ENCODE data around the gene TAB3.
A peak's percentile ranks its signal among the peaks of the same experiment; 100 is the strongest.

Gene TAB3

GRCh38 chrX:30900227-30900626, 11.2 kb upstream of the TAB3 start:
- ChIA-PET POLR2A (interaction anchor here (0.7 kb wide), 1 partner anchor 200 kb away, joined by 5 read pairs; no protein-coding TSS in a partner anchor), CTCF (no interaction called here)
- Histone ChIP-seq H3K36me3 (ENCODE audit: control insufficient read depth in 4 of 4, insufficient read depth in 4 of 4, low read length in 3 of 4) (no peaks in the 10 kb centered on the region), H3K27me3 (replicated peaks in 2 of 5; ENCODE audit: control insufficient read depth in 4 of 5, insufficient read depth in 5 of 5, low read length in 4 of 5) (no peaks in the 10 kb centered on the region), H3K9me3 (ENCODE audit: control extremely low read depth in 1 of 5, control insufficient read depth in 4 of 5, insufficient read depth in 2 of 5, low read depth in 1 of 5, low read length in 4 of 5) (peaks cover 0 to 1% (median 0%) of the 10 kb centered on the region in 5 experiments), H3K4me1 (ENCODE audit: control extremely low read depth in 1 of 4, control insufficient read depth in 4 of 4, insufficient read depth in 4 of 4, low read length in 3 of 4) (peaks cover 0 to 4% (median 2%) of the 10 kb centered on the region in 4 experiments), H3K4me3 (ENCODE audit: control insufficient read depth in 1 of 7, extremely low read depth in 1 of 7, insufficient read depth in 4 of 7, low read depth in 2 of 7, low read length in 6 of 7) (no peak overlapping the region), H3K27ac (ENCODE audit: insufficient read depth in 1 of 2, low read depth in 1 of 2, low read length in 2 of 2, poor library complexity in 1 of 2, severe bottlenecking in 2 of 2) (no peak overlapping the region)
- DNase-seq, result no peak

GRCh38 chrX:30898886-30899285, 9.8 kb upstream of the TAB3 start:
- Histone ChIP-seq H3K4me1 (ENCODE audit: control extremely low read depth in 1 of 4, control insufficient read depth in 4 of 4, insufficient read depth in 4 of 4, low read length in 3 of 4) (peaks cover 0 to 10% (median 4%) of the 10 kb centered on the region in 4 experiments), H3K36me3 (ENCODE audit: control insufficient read depth in 4 of 4, insufficient read depth in 4 of 4, low read length in 3 of 4) (no peaks in the 10 kb centered on the region), H3K4me3 (ENCODE audit: control insufficient read depth in 1 of 7, extremely low read depth in 1 of 7, insufficient read depth in 4 of 7, low read depth in 2 of 7, low read length in 6 of 7) (no peak overlapping the region), H3K9me3 (ENCODE audit: control extremely low read depth in 1 of 5, control insufficient read depth in 4 of 5, insufficient read depth in 2 of 5, low read depth in 1 of 5, low read length in 4 of 5) (peaks cover 0 to 1% (median 0%) of the 10 kb centered on the region in 5 experiments), H3K27me3 (replicated peaks in 2 of 5; ENCODE audit: control insufficient read depth in 4 of 5, insufficient read depth in 5 of 5, low read length in 4 of 5) (no peaks in the 10 kb centered on the region), H3K27ac (ENCODE audit: insufficient read depth in 1 of 2, low read depth in 1 of 2, low read length in 2 of 2, poor library complexity in 1 of 2, severe bottlenecking in 2 of 2) (no peak overlapping the region)
- WGBS (ENCODE audit: insufficient coverage), result 43% methylated on average over 1 of the region's 5 CpGs
- no peak for DNase-seq
- CTCF ChIA-PET, result interaction anchor here (0.5 kb wide), 1 partner anchor 187 kb away, joined by 3 read pairs; no protein-coding TSS in a partner anchor
- POLR2A ChIA-PET, result no interaction called here

- POLR2A ChIA-PET, result no interaction called here
- WGBS (ENCODE audit: insufficient coverage), result 29% methylated on average over 1 of the region's 2 CpGs
- H3K4me1 ChIP-seq (ENCODE audit: control extremely low read depth in 1 of 4, control insufficient read depth in 4 of 4, insufficient read depth in 4 of 4, low read length in 3 of 4), result peaks cover 0 to 10% (median 3%) of the 10 kb centered on the region in 4 experiments
- peaks cover 0 to 1% (median 0%) of the 10 kb centered on the region in 5 experiments for H3K9me3 ChIP-seq (ENCODE audit: control extremely low read depth in 1 of 5, control insufficient read depth in 4 of 5, insufficient read depth in 2 of 5, low read depth in 1 of 5, low read length in 4 of 5)
- peaks cover 0 to 2% (median 0%) of the 10 kb centered on the region in 5 experiments for H3K27me3 ChIP-seq (replicated peaks in 2 of 5; ENCODE audit: control insufficient read depth in 4 of 5, insufficient read depth in 5 of 5, low read length in 4 of 5)
- no peak overlapping the region for H3K4me3 ChIP-seq (ENCODE audit: control insufficient read depth in 1 of 7, extremely low read depth in 1 of 7, insufficient read depth in 4 of 7, low read depth in 2 of 7, low read length in 6 of 7)
- CTCF ChIA-PET, result interaction anchor here (0.6 kb wide), 1 partner anchor 78 kb away, joined by 5 read pairs; no protein-coding TSS in a partner anchor
- H3K27ac ChIP-seq (ENCODE audit: insufficient read depth in 1 of 2, low read depth in 1 of 2, low read length in 2 of 2, poor library complexity in 1 of 2, severe bottlenecking in 2 of 2), result no peak overlapping the region
- no peaks in the 10 kb centered on the region for H3K36me3 ChIP-seq (ENCODE audit: control insufficient read depth in 4 of 4, insufficient read depth in 4 of 4, low read length in 3 of 4)
- DNase-seq, result no peak
These were observed 6.3 kb upstream of the TAB3 start for GRCh38 chrX:30895370-30895769.

GRCh38 chrX:30893206-30893605, 4.2 kb upstream of the TAB3 start:
- Histone ChIP-seq H3K27me3 (replicated peaks in 2 of 5; ENCODE audit: control insufficient read depth in 4 of 5, insufficient read depth in 5 of 5, low read length in 4 of 5) (peaks cover 0 to 2% (median 0%) of the 10 kb centered on the region in 5 experiments), H3K9me3 (ENCODE audit: control extremely low read depth in 1 of 5, control insufficient read depth in 4 of 5, insufficient read depth in 2 of 5, low read depth in 1 of 5, low read length in 4 of 5) (peaks cover 0 to 3% (median 0%) of the 10 kb centered on the region in 5 experiments), H3K36me3 (ENCODE audit: control insufficient read depth in 4 of 4, insufficient read depth in 4 of 4, low read length in 3 of 4) (no peaks in the 10 kb centered on the region), H3K4me1 (ENCODE audit: control extremely low read depth in 1 of 4, control insufficient read depth in 4 of 4, insufficient read depth in 4 of 4, low read length in 3 of 4) (peaks cover 2 to 16% (median 3%) of the 10 kb centered on the region in 4 experiments), H3K4me3 (ENCODE audit: control insufficient read depth in 1 of 7, extremely low read depth in 1 of 7, insufficient read depth in 4 of 7, low read depth in 2 of 7, low read length in 6 of 7) (no peak overlapping the region), H3K27ac (ENCODE audit: insufficient read depth in 1 of 2, low read depth in 1 of 2, low read length in 2 of 2, poor library complexity in 1 of 2, severe bottlenecking in 2 of 2) (no peak overlapping the region)
- ChIA-PET POLR2A (no interaction called here), CTCF (no interaction called here)
- 79% methylated on average over 4 of the region's 4 CpGs for WGBS (ENCODE audit: insufficient coverage)
- DNase-seq, result no peak

GRCh38 chrX:30892591-30892990, 3.5 kb upstream of the TAB3 start:
- peaks cover 0 to 2% (median 0%) of the 10 kb centered on the region in 5 experiments for H3K27me3 ChIP-seq (replicated peaks in 2 of 5; ENCODE audit: control insufficient read depth in 4 of 5, insufficient read depth in 5 of 5, low read length in 4 of 5)
- DNase-seq, result no peak
- H3K4me3 ChIP-seq (ENCODE audit: control insufficient read depth in 1 of 7, extremely low read depth in 1 of 7, insufficient read depth in 4 of 7, low read depth in 2 of 7, low read length in 6 of 7), result no peak overlapping the region
- H3K9me3 ChIP-seq (ENCODE audit: control extremely low read depth in 1 of 5, control insufficient read depth in 4 of 5, insufficient read depth in 2 of 5, low read depth in 1 of 5, low read length in 4 of 5), result peaks cover 0 to 3% (median 0%) of the 10 kb centered on the region in 5 experiments
- H3K36me3 ChIP-seq (ENCODE audit: control insufficient read depth in 4 of 4, insufficient read depth in 4 of 4, low read length in 3 of 4), result no peaks in the 10 kb centered on the region
- ChIA-PET POLR2A (no interaction called here), CTCF (no interaction called here)
- WGBS (ENCODE audit: insufficient coverage), result no CpG with 5 or more reads among the region's 1 CpG
- H3K4me1 ChIP-seq (ENCODE audit: control extremely low read depth in 1 of 4, control insufficient read depth in 4 of 4, insufficient read depth in 4 of 4, low read length in 3 of 4), result peaks cover 2 to 22% (median 8%) of the 10 kb centered on the region in 4 experiments
- no peak overlapping the region for H3K27ac ChIP-seq (ENCODE audit: insufficient read depth in 1 of 2, low read depth in 1 of 2, low read length in 2 of 2, poor library complexity in 1 of 2, severe bottlenecking in 2 of 2)

GRCh38 chrX:30888526-30889146, 418 bp downstream of the TAB3 start:
- Histone ChIP-seq H3K27ac (ENCODE audit: insufficient read depth in 1 of 2, low read depth in 1 of 2, low read length in 2 of 2, poor library complexity in 1 of 2, severe bottlenecking in 2 of 2) (peak overlapping the region; percentile 30 to 70), H3K4me1 (ENCODE audit: control extremely low read depth in 1 of 4, control insufficient read depth in 4 of 4, insufficient read depth in 4 of 4, low read length in 3 of 4) (peaks cover 2 to 16% (median 10%) of the 10 kb centered on the region in 4 experiments), H3K9me3 (ENCODE audit: control extremely low read depth in 1 of 5, control insufficient read depth in 4 of 5, insufficient read depth in 2 of 5, low read depth in 1 of 5, low read length in 4 of 5) (peaks cover 0 to 3% (median 0%) of the 10 kb centered on the region in 5 experiments), H3K4me3 (ENCODE audit: control insufficient read depth in 1 of 7, extremely low read depth in 1 of 7, insufficient read depth in 4 of 7, low read depth in 2 of 7, low read length in 6 of 7) (peak overlapping the region; percentile 57 to 82 (median 73)), H3K36me3 (ENCODE audit: control insufficient read depth in 4 of 4, insufficient read depth in 4 of 4, low read length in 3 of 4) (no peaks in the 10 kb centered on the region), H3K27me3 (replicated peaks in 2 of 5; ENCODE audit: control insufficient read depth in 4 of 5, insufficient read depth in 5 of 5, low read length in 4 of 5) (peaks cover 0 to 2% (median 0%) of the 10 kb centered on the region in 5 experiments)
- WGBS (ENCODE audit: insufficient coverage), result 27% methylated on average over 42 of the region's 45 CpGs
- ChIA-PET CTCF (interaction anchor here (1.7 kb wide), 1 partner anchor 12 kb away, joined by 4 read pairs; no protein-coding TSS in a partner anchor), POLR2A (no interaction called here)
- peak; percentile 8 to 61 (median 49) for DNase-seq

- POLR2A ChIA-PET, result no interaction called here
- Histone ChIP-seq H3K4me3 (ENCODE audit: control insufficient read depth in 1 of 7, extremely low read depth in 1 of 7, insufficient read depth in 4 of 7, low read depth in 2 of 7, low read length in 6 of 7) (peak overlapping the region in 5 of 7 experiments; percentile 61 to 82 (median 73)), H3K27me3 (replicated peaks in 2 of 5; ENCODE audit: control insufficient read depth in 4 of 5, insufficient read depth in 5 of 5, low read length in 4 of 5) (peaks cover 0 to 2% (median 0%) of the 10 kb centered on the region in 5 experiments), H3K27ac (ENCODE audit: insufficient read depth in 1 of 2, low read depth in 1 of 2, low read length in 2 of 2, poor library complexity in 1 of 2, severe bottlenecking in 2 of 2) (no peak overlapping the region), H3K9me3 (ENCODE audit: control extremely low read depth in 1 of 5, control insufficient read depth in 4 of 5, insufficient read depth in 2 of 5, low read depth in 1 of 5, low read length in 4 of 5) (peaks cover 0 to 3% (median 0%) of the 10 kb centered on the region in 5 experiments), H3K36me3 (ENCODE audit: control insufficient read depth in 4 of 4, insufficient read depth in 4 of 4, low read length in 3 of 4) (no peaks in the 10 kb centered on the region), H3K4me1 (ENCODE audit: control extremely low read depth in 1 of 4, control insufficient read depth in 4 of 4, insufficient read depth in 4 of 4, low read length in 3 of 4) (peaks cover 2 to 16% (median 10%) of the 10 kb centered on the region in 4 experiments)
- DNase-seq, result no peak
- CTCF ChIA-PET, result interaction anchor here (1.7 kb wide), 1 partner anchor 11 kb away, joined by 4 read pairs; no protein-coding TSS in a partner anchor
- WGBS (ENCODE audit: insufficient coverage), result no CpG with 5 or more reads among the region's 4 CpGs
These were observed 1.3 kb downstream of the TAB3 start for GRCh38 chrX:30887721-30888120.
